HG03196 (cell line): ENCODE data around the gene MAP3K13.

Experiments used
- ATAC-seq: cut with Tn5 transposase; IDR thresholded peaks from one replicate; pipeline ENCODE4 v1.9.1; 2021; ENCODE audit not compliant: unreplicated experiment

The MAP3K13 gene

DNA sequence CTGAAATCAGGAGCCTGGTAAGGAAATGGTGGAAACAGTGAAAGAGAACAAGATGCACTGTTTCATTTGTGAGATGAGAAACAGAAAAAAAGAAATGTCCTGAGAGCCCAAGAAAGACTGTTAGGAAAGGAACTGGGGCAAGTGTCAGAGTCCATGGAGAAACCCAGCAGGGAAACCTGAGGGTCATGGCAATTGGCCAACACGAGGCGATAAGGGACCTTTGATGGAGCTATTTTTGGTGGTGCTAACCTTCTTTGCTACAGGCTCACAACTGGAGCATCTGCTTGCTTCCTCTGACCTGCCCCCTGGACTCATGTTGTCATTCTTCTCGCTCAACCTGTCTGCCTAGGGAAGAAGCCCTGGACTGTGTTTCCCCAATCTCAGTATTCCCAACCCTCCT lies 140.1 kb downstream of the MAP3K13 start:
- ATAC-seq, result no peak

- no peak for ATAC-seq
Measured at GRCh38 chr3:185503521-185503920, 140.6 kb downstream of the MAP3K13 start.

GRCh38 chr3:185504636-185505035 lies 141.7 kb downstream of the MAP3K13 start:
- ATAC-seq, result no peak

DNA sequence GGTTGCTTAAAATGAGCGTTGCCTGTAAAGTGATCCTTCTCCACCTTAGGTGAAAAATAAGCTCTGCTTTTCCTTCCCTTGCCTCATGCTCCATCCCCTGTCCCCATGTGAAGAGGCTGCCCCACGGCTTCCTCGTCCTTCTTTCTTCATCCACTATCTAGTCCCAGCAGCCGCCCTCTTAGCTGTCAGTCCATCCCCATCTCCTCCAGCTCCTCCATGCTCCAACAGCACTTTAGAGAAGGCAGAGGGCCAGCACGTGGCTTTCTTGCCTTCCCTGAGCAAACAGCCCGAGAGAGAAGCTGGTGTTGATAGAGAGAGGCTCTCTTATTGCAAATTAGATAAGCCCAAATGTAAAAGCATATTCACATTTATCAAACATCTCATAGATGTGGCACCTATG lies 144.9 kb downstream of the MAP3K13 start:
- ATAC-seq, result no peak

- no peak for ATAC-seq
Measured at GRCh38 chr3:185508335-185508991, 145.5 kb downstream of the MAP3K13 start.

GRCh38 chr3:185511711-185512110 lies 148.8 kb downstream of the MAP3K13 start:
- no peak for ATAC-seq

GRCh38 chr3:185517387-185518130 lies 154.6 kb downstream of the MAP3K13 start:
- ATAC-seq, result no peak

- ATAC-seq, result no peak
Measured at GRCh38 chr3:185519021-185519420, 156.1 kb downstream of the MAP3K13 start.

DNA sequence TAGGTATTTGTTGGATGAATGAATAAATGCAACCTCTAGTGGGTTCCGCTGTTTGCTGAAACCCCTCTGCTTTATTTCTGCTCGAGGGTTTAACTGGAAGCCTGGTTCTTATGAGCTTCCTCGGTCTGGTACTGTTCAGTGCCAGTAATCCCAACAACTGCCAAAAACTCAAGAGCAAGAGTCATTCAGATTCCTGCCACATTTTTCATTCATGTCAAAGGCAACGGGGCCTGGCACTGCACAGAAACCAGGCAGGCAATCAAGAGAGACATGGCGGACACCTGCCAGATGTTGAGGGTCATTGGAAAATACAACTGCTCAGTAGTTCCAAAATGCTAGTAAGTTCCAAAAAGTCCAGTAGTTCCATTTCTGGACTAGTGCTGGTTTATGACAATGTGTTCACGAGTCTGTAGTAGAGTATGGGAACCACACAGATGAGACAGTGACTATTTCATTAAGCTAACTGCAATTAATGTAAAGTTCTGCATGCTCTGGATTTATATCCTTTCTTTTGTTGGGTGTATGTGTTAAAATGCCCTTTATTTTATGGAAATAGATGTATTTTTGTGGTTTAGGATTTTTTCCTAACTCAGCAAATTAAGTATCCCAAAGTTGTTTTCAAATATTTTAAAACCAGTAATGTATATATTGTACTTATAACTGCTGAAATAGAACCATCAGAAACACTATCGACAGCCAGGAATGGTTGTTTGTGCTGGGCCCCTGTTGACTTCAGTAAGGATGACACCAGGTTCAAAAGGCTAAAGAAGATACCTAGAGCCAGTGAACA lies 158.6 kb downstream of the MAP3K13 start:
- ATAC-seq, result no peak

DNA sequence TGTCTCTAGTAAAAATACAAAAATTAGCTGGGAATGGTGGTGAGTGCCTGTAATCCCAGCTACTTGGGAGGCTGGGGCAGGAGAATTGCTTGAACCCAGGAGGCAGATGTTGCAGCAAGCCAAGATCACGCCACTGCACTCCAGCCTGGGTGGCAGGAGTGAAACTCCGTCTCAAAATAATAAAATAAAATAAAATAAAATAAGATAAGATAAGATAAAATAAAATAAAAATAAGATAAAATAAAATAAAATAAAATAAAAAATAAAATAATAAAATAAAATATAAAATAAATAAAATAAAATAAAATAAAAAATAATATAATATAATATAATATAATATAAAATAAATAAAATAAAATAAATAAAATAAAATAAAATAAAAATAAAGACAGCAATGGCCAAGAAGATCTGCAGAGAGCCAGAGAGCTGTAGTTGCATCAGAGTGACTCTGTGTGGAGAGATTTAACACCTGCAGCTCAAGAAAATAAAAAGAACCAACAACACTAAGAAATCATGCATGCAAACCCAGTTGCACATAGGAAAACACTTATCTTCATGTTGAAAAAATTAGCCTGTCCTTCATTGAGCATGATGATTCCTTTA lies 163.5 kb downstream of the MAP3K13 start:
- no peak for ATAC-seq

- no peak for ATAC-seq
Measured at GRCh38 chr3:185527364-185527763, 164.4 kb downstream of the MAP3K13 start.

- ATAC-seq, result no peak
Measured at GRCh38 chr3:185528532-185528931, 165.6 kb downstream of the MAP3K13 start.

DNA sequence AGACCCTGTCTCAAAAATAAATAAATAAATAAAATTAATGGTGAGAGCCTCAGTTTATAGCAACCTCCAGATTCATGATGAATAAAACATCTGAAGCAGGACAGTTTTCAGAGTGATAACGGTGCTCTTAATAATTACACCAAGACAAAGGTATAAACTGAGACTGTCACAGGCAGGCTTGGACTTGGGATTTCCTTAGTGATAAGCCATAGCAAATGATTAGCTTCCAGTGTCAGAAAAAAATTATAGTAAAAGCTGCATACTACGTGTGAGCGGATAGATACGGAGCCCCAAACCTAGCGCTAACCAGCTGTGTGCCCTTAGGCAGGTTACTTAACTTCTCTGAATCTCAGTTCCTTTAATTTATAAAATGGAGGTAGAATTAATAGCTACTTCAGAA lies 167.9 kb downstream of the MAP3K13 start:
- ATAC-seq, result no peak

DNA sequence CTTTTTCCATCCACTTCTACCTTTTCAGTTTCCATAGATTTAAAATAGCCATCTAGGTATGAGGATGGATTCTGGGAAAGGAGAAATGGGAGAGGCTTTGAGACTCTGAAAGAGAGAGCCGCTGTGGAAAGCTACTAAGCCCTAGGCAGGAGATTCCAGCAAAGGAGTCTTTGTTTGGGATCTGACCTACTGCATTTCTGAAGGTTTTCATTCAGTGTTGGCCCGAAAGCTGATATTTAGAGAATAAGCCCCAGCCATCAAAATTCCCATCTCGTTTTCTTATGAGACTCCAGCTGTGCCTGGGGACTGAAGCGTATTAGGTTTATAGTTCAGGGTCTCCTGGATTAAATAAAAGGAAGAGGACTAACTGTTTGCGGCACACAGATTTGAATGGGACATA lies 170.0 kb downstream of the MAP3K13 start:
- no peak for ATAC-seq

- ATAC-seq, result no peak
Measured at GRCh38 chr3:185534511-185534910, 171.6 kb downstream of the MAP3K13 start.

GRCh38 chr3:185537369-185537970 lies 174.5 kb downstream of the MAP3K13 start:
- peak; percentile 99 for ATAC-seq
